GM21825 (cell line): Measurements from ENCODE around the gene MOB2.

Experiments
- ATAC-seq: cut with Tn5 transposase; IDR thresholded peaks from one replicate; pipeline ENCODE4 v1.9.1; 2021; ENCODE audit warnings: mild to moderate bottlenecking, moderate library complexity; ENCODE audit not compliant: unreplicated experiment

MOB2 gene

GRCh38 chr11:1458340-1459218 is 28.0 kb downstream of the MOB2 start:
- no peak for ATAC-seq

DNA sequence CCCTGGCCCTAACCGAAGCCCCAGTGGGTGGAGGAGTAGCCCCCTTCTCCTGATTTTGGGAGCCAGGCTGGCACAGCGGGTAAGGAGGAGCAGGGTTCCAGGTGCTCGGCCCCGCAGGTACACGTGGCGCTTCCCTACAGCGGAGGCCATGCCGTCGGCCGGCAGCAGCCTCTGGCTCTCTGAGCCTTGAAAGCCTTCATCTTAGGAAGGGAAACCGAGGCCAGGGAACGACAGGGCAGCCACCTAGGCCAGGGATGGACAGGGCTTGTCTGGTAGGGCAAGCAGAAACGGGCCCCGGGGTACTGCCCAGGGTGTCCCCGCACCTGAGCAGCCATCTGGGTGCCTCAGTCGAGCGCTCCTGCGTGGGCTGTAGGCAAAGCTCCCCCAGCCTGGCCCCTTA is 28.7 kb downstream of the MOB2 start:
- ATAC-seq = no peak

DNA sequence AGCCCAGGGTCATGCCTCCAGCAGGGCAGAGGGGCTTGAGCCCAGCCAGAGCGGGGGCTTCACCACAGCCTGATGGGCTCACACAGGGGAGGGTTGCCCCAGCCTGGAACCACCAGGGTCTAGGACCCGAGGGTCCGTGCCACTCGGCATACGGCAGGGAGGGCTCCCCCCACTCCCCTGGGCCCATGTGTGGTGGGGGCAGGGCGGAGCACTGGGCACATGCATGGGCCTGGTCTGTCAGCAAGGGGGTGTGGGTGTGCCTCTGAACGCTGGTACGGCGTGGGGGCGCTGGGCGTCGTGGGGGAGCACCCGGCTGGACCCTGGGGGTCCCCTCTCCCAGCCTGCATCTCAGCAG is 29.3 kb downstream of the MOB2 start:
- no peak for ATAC-seq

GRCh38 chr11:1456596-1457325 is 29.8 kb downstream of the MOB2 start:
- ATAC-seq = no peak

DNA sequence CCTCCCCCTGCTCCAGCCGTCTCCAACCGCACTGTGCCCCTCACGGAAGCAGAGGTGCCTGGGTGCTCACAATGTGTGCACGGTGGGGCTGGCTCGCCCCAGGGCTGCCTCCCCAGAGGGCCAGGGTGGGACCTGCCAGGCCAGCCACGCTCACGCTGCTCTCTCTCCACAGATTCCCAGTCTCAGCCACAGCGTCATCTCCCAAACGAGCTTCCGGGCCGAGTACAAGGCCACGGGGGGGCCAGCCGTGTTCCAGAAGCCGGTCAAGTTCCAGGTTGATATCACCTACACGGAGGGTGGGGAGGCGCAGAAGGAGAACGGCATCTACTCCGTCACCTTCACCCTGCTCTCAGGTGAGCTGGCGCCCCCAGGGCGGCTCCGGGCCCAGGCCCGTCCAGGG is 30.4 kb downstream of the MOB2 start:
- no peak for ATAC-seq

DNA sequence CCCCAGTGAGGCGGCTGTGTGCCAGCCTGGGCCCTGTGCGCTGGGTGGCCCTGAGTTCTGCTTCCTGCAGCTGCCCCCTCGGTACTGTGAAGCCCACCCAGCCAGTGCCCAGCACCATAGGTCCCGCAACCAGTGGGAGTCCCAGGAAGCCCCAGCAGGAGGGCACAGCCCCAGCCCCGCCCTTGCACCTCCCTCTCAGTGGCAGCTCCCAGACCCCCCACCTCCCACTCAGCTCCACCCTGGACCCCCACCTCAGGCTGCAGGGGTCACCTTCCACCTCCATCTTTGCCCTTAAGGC is 30.9 kb downstream of the MOB2 start:
- no peak for ATAC-seq

DNA sequence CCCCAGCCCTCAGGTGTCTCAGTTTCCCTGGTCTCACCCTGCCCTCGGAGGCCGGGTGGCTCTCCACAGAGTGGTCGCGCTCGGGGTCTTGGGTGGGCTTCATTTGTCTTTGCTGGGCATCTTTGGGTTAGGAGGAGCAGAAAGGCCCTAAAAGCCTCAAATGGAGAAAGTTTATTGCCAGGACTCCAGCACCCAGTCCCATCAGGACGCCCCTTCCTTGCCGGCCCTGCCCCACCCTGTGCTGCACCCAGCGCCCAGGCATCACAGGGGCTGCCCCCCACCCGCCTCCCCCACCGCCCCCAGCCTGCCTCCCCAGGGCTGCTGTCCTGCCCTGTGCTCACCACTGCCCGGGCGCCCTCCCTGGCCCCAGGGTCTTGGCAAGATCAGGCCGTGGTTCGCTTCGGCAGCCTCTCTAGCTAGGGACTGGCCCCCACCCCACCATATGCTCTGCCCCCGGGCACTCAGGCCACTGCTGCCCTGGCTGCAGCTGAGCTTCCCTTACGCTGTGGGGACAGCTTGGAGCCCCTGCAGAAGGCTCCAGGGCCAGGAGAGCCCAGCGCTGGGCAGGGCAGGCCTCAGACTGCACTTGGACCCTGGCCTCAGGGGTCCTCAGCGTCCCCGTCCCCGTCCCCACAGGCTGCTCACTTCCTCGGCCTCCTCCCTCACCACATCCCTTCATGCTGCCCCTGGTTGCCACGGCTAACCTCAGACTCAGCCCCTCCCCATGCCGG is 31.4 kb downstream of the MOB2 start:
- ATAC-seq = no peak

- ATAC-seq = no peak
Measured at GRCh38 chr11:1454576-1454975, 32.0 kb downstream of the MOB2 start.

DNA sequence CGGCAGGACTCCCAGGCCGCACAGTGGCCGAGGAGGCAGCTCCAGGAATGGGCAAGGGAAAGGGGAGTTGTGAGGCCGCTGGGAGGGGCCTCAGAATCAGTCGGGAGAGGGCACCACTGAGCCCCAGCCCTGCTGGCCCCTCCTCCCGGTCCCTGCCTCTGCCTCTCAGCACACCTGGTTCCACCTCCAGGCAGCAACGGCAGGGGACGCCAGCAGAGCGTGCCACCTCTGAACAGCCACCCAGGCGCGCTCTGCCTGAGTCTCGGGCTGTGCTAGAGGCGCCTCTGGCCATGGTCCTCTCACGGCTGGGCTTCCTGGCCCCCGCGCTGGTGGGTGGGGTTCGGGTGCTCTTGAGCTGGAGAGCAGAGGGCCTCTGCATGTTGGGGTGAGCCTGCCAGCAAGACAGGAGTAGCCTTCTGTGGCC is 33.0 kb downstream of the MOB2 start:
- ATAC-seq = no peak

GRCh38 chr11:1452744-1453143 is 33.8 kb downstream of the MOB2 start:
- ATAC-seq = no peak

GRCh38 chr11:1451781-1452470 is 34.7 kb downstream of the MOB2 start:
- no peak for ATAC-seq

GRCh38 chr11:1450949-1451710 is 35.4 kb downstream of the MOB2 start:
- ATAC-seq = no peak

DNA sequence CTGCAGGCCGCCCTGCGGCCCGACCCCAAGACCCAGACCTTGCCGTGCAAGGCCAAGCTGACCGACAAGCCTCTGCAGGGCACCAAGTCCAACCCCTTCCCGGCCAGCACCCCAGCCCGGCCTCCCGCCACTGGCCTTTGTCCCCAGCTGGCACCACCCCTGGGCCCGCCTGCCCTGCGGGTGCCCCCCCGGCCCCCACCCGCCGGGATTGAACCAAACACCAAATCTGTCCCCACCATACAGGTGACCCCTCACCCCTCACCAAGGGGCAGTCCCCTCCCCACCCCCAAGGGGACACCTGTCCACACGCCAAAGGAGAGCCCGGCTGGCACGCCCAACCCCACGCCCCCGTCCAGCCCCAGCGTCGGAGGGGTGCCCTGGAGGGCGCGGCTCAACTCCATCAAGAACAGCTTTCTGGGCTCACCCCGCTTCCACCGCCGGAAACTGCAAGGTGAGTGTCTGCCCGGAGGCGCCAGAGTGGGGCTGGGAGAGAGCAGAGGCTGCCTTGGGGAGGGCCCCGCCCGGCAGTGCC is 36.2 kb downstream of the MOB2 start:
- ATAC-seq = no peak

DNA sequence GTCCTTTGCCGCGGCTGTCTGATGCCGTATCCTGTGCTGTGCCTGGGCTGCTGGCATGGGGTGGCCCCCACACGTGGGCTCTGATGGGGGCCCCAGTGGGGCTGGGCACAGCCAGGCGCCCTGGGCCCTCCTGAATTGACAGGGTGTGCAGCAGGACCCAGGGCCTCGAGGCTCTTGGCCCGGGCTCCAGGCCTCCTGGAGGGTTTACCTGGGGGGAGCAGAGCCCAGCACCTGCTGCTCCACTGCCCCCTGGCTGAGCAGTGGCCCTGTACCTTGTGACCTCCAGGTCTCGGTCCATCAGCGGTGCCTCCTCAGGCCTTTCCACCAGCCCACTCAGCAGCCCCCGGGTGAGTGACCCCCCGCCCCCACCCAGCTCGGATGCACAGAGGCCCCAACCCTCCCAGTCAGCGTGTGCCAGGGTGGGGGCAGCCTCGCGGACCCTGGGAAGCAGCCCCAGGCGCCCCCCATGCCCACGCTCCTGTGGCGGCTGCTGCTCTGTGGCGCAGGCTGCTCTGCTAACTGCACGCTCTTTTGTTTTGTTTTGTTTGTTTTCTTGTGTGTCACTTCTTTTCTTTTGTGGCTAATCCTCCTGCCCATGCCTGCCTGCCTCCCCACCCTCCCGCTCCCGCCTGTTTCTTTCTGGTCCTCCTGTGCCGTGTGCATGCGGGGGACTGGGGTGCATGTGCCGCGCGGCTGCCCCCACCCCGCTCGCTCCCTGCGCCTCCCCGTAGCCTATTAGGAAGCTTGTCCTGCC is 36.9 kb downstream of the MOB2 start:
- no peak for ATAC-seq

- no peak for ATAC-seq
Measured at GRCh38 chr11:1448882-1449281, 37.7 kb downstream of the MOB2 start.

DNA sequence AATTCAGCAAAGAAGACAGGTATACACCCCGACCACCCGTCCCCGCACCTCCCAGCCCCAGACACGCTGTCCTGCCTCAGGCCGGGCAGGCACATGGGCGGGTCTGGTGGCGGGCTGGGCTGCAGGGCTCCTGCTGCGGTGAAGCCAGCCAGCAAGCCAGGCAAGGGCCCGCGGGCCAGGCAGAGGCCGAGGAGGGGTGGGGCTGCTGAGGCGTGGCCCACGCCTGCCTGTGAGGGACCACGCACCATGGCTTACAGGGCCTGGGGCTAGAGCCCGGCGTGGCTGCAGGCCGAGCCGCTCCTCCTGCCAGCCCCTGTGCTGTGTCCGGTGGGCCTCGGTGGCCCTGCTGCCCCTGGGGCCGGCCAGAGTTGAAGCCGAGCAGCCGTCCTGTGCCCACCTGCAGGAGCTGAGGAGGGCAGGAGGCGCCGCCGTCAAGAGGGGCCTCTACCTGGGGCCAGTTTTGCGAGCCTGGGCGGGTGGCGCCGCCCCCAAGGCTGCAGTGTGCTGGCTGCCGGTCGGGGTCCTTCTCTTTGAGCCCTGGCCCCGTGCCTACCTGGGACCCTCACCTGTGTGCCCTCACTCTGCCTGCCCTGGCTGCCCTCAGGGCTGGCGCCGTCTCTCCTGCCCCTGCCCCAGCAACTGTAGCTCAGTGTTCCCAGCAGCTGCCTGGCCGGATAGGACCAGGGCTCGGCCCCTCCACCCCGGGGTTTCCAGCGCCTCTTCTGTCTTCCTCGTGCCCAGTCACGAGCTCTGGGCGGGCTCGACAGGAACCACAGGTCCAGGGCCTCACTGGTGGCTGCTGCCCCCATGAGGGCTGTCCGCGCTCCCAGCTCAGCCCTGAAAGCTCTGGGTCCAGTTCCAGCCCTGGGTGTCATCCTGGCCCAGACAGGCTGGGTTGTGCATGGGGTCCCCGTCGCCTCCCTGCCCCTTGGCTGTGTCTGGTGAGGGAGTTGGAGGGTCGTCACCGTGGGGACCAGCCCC is 38.4 kb downstream of the MOB2 start:
- no peak for ATAC-seq

DNA sequence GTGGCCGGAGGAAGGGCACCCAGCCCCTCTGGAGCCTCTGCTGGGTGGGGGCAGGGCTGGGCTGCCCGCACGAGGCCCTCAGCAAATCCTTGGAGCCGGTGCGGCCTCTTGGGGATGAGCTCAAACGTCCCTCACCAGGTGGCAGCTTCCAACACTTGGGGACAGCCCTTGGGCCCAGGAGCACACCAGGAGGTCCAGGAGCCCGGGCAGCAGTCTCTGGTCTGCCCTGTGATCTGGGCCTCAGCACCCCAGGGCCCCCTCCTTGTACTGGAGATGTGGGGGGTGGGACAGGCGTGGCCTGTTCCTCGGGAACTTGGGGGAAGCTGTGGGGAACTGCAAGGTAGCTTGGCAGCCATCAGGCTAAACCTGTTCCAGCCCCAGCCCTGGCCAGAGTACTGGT is 40.0 kb downstream of the MOB2 start:
- ATAC-seq = no peak

- ATAC-seq = no peak
Measured at GRCh38 chr11:1445741-1446445, 40.7 kb downstream of the MOB2 start.
